NCI-H460 (cell line): ENCODE results near the gene TRIM69. TPM values are rescaled to one million over a fixed set of nuclear protein-coding genes. Genes with fewer than 3 reads are reported as not detected.
"Not testable (repeated sequence)": the region's sequence is repeated elsewhere in the genome, so short reads cannot be mapped to it uniquely, and the experiment has no call there.

Source experiments
- DNase-seq: peaks from one replicate; pipeline ENCODE4 v3.0.0-alpha.2; 2016; ENCODE audit warnings: low read depth; ENCODE audit errors: extremely low read depth
- polyA plus RNA-seq: library from polyadenylated mRNA; depleted of rRNA; stranded (reverse); fragments of >200 nt; gene quantifications from 2 replicates; pipeline ENCODE4 v1.2.3, GENCODE V29; 2014; cell fraction: nucleus; rRNA removed
- total RNA-seq: library from RNA; depleted of rRNA; stranded (reverse); fragments of >200 nt; shearing (Covaris generic); gene quantifications from 2 replicates; pipeline ENCODE4 v1.2.3, GENCODE V29; 2014; rRNA removed

The TRIM69 gene
- total RNA-seq = 8.1 and 10.0 TPM in 2 replicates
- 3.8 and 5.4 TPM in 2 replicates for polyA plus RNA-seq

- no peak for DNase-seq
Measured at GRCh38 chr15:44736181-44736765, at the start of gene TRIM69. TRIM69 (plus strand) TSS chr15:44736528; CDS start chr15:44736705, 177 bp downstream.

- DNase-seq = not testable (repeated sequence)
Measured at GRCh38 chr15:44689318-44689717, 47.0 kb upstream of the TRIM69 start.

GRCh38 chr15:44690245-44690644, 46.1 kb upstream of the TRIM69 start:
- DNase-seq = not testable (repeated sequence)

GRCh38 chr15:44692659-44693058, 43.7 kb upstream of the TRIM69 start:
- no peak for DNase-seq

- no peak for DNase-seq
Measured at GRCh38 chr15:44694416-44694815, 41.9 kb upstream of the TRIM69 start.

GRCh38 chr15:44695294-44695693, 41.0 kb upstream of the TRIM69 start:
- DNase-seq = no peak

GRCh38 chr15:44697014-44697413, 39.3 kb upstream of the TRIM69 start:
- DNase-seq = no peak

GRCh38 chr15:44698641-44699040, 37.7 kb upstream of the TRIM69 start:
- no peak for DNase-seq

- not testable (repeated sequence) for DNase-seq
Measured at GRCh38 chr15:44700676-44701075, 35.7 kb upstream of the TRIM69 start.

- no peak for DNase-seq
Measured at GRCh38 chr15:44705986-44706385, 30.3 kb upstream of the TRIM69 start.

GRCh38 chr15:44706401-44706800, 29.9 kb upstream of the TRIM69 start:
- DNase-seq = no peak

GRCh38 chr15:44706946-44707636, 29.2 kb upstream of the TRIM69 start:
- DNase-seq = no peak

- no peak for DNase-seq
Measured at GRCh38 chr15:44710236-44711095, 25.9 kb upstream of the TRIM69 start.

GRCh38 chr15:44711096-44711742, 25.1 kb upstream of the TRIM69 start, which contains the start of the genes B2M and PATL2:
B2M (plus strand) TSS chr15:44711517; CDS start chr15:44711547, 30 bp downstream.
PATL2 (minus strand) TSS chr15:44711323; CDS start chr15:44676490, 34,833 bp downstream.
- peak; percentile 94 for DNase-seq

- no peak for DNase-seq
Measured at GRCh38 chr15:44711743-44712345, 24.5 kb upstream of the TRIM69 start.

- no peak for DNase-seq
Measured at GRCh38 chr15:44712346-44713005, 23.9 kb upstream of the TRIM69 start.

- peak; percentile 44 for DNase-seq
Measured at GRCh38 chr15:44713006-44713966, 23.0 kb upstream of the TRIM69 start.

- no peak for DNase-seq
Measured at GRCh38 chr15:44715142-44715796, 21.1 kb upstream of the TRIM69 start.
